ENCODE results near the gene DDN.

Gene DDN

GRCh38 chr12:49013428-49013827, 14.3 kb upstream of the DDN start:
- DNase-seq, result no peak

- no peak for DNase-seq
These were observed 13.6 kb upstream of the DDN start for GRCh38 chr12:49012739-49013138.

- no peak for DNase-seq
These were observed 11.0 kb upstream of the DDN start for GRCh38 chr12:49010092-49010668.

- DNase-seq, result no peak
These were observed 9.8 kb upstream of the DDN start for GRCh38 chr12:49008943-49009342.

- no peak for DNase-seq
These were observed 1.2 kb upstream of the DDN start for GRCh38 chr12:49000346-49000745.

GRCh38 chr12:48998497-48999353, 450 bp downstream of the DDN start:
- no peak for DNase-seq

- no peak for DNase-seq
These were observed 1.3 kb downstream of the DDN start for GRCh38 chr12:48997719-48998496.

GRCh38 chr12:48996794-48997718, 2.1 kb downstream of the DDN start:
- peak; percentile 75 for DNase-seq

- DNase-seq, result peak; percentile 78
These were observed 3.9 kb downstream of the DDN start for GRCh38 chr12:48995086-48995879.

GRCh38 chr12:48994224-48995085, 4.7 kb downstream of the DDN start:
- DNase-seq, result no peak

GRCh38 chr12:48993787-48994186, 5.4 kb downstream of the DDN start:
- DNase-seq, result no peak

GRCh38 chr12:48991247-48992050, 7.7 kb downstream of the DDN start:
- DNase-seq, result no peak

GRCh38 chr12:48990552-48990951, 8.6 kb downstream of the DDN start:
- DNase-seq, result no peak

GRCh38 chr12:48988030-48988649, 11.0 kb downstream of the DDN start:
- peak; percentile 46 for DNase-seq

- DNase-seq, result no peak
These were observed 12.4 kb downstream of the DDN start for GRCh38 chr12:48986720-48987291.

GRCh38 chr12:48985901-48986300, 13.3 kb downstream of the DDN start:
- DNase-seq, result no peak

- no peak for DNase-seq
These were observed 13.7 kb downstream of the DDN start for GRCh38 chr12:48985475-48985897.

- no peak for DNase-seq
These were observed 16.6 kb downstream of the DDN start for GRCh38 chr12:48982397-48983080.

Data from fibroblast of skin of scalp (primary cell).